H1 (cell line): ENCODE data around the gene BACE2.

Experiments
- CREB1 ChIP-seq: IDR thresholded peaks from 2 replicates; pipeline ENCODE4 v1.6.1; 2012; ENCODE audit warnings: inconsistent platforms
- CTCF ChIP-seq, 3 experiments: IDR thresholded peaks; 1 replicate in 2 of 3; 2 replicates in 1 of 3; pipeline versions ENCODE4 v1.5.1 to v1.6.1; 2011; ENCODE audit warnings: low read length in 3 of 3, mild to moderate bottlenecking in 3 of 3, inconsistent platforms in 2 of 3, low read depth in 1 of 3, moderate library complexity in 1 of 3; ENCODE audit not compliant: insufficient read depth in 1 of 3; ENCODE audit errors: control extremely low read depth in 1 of 3
- EGR1 ChIP-seq: IDR thresholded peaks from 2 replicates; pipeline ENCODE4 v1.6.1; 2011; ENCODE audit warnings: low read depth, low read length, borderline replicate concordance
- EP300 ChIP-seq, 2 experiments: IDR thresholded peaks; 1 replicate in 1 of 2; 2 replicates in 1 of 2; pipeline ENCODE4 v1.6.1; 2011 to 2012; ENCODE audit warnings: low read depth in 2 of 2, low read length in 2 of 2, mild to moderate bottlenecking in 2 of 2, borderline replicate concordance in 1 of 2, inconsistent platforms in 1 of 2, moderate library complexity in 1 of 2
- GTF2F1 ChIP-seq: IDR thresholded peaks from 2 replicates; pipeline ENCODE4 v1.6.1; 2012; ENCODE audit warnings: low read depth, low read length, improper control_type of control experiment, borderline replicate concordance
- JUND ChIP-seq: IDR thresholded peaks from 2 replicates; pipeline ENCODE4 v1.6.1; 2011; ENCODE audit warnings: mild to moderate bottlenecking, improper control_type of control experiment, low read length
- POLR2A ChIP-seq, 2 experiments: IDR thresholded peaks; 1 replicate in 1 of 2; 2 replicates in 1 of 2; pipeline ENCODE4 v1.6.1; 2011; ENCODE audit warnings: low read depth in 2 of 2, low read length in 2 of 2, mild to moderate bottlenecking in 2 of 2; ENCODE audit errors: control extremely low read depth in 1 of 2
- RAD21 ChIP-seq, 2 experiments: IDR thresholded peaks in 1 of 2; conservative IDR thresholded peaks in 1 of 2; 2 replicates each; pipeline ENCODE4 v1.6.1; 2011; ENCODE audit warnings: low read depth in 2 of 2, low read length in 2 of 2, improper control_type of control experiment in 1 of 2, inconsistent platforms in 1 of 2, mild to moderate bottlenecking in 1 of 2, moderate library complexity in 1 of 2
- SP4 ChIP-seq: IDR thresholded peaks from 2 replicates; pipeline ENCODE4 v1.6.1; 2012; ENCODE audit warnings: low read length, inconsistent platforms
- SRF ChIP-seq: IDR thresholded peaks from 2 replicates; pipeline ENCODE4 v1.6.1; 2011; ENCODE audit warnings: mild to moderate bottlenecking, low read depth, low read length, moderate library complexity
- TAF7 ChIP-seq: optimal IDR thresholded peaks from 2 replicates; pipeline ENCODE3; 2011; ENCODE audit warnings: low read depth, mild to moderate bottlenecking, inconsistent platforms, low read length, moderate library complexity, borderline replicate concordance
- USF2 ChIP-seq: IDR thresholded peaks from 2 replicates; pipeline ENCODE4 v1.6.1; 2011; ENCODE audit warnings: low read length, improper control_type of control experiment

DNA sequence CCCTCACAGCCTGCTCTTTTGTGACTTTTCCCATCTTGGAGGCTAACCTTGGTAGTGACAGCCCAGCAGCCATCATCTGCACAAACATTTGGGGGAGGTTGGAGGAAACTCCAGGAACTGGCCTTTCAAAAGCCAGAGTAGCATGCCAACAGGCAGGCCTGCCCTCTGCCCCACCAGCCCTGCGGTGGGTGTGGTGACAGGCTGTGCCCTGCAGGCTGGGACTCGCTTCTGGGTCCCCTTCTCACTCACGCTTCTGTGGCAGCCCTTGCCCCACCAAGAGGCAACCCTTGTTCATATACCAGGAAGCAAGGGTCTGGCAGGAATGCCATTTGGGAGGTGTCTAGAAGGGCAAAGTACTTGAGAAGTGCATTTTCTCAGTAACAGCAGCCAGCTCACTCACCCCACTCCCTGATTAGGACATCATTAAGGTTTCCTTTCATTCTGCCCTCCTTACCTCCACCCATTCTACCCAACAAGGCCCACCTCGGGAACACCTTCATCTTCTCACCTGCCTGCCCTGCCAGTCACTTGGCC lies 127.8 kb downstream of the BACE2 start:
- TF ChIP-seq POLR2A (IDR thresholded peaks at IDR 0.05; ENCODE audit: control extremely low read depth in 1 of 2, low read depth in 2 of 2, low read length in 2 of 2) = no peak
- no peak for TF ChIP-seq JUND
- no peak for TF ChIP-seq USF2
- TF ChIP-seq CTCF (IDR thresholded peaks at IDR 0.05; ENCODE audit: control extremely low read depth in 1 of 3, insufficient read depth in 1 of 3, low read depth in 1 of 3, low read length in 3 of 3) = no peak
- no peak for TF ChIP-seq GTF2F1
- no peak for TF ChIP-seq TAF7
- no peak for TF ChIP-seq RAD21 (IDR thresholded peaks at IDR 0.05 in 1 of 2, conservative IDR thresholded peaks at IDR 0.05 in 1 of 2; ENCODE audit: low read depth in 2 of 2, low read length in 2 of 2)
- no peak for TF ChIP-seq SP4
- TF ChIP-seq EP300 (IDR thresholded peaks at IDR 0.05; ENCODE audit: borderline replicate concordance in 1 of 2, low read depth in 2 of 2, low read length in 2 of 2) = no peak
- no peak for TF ChIP-seq EGR1
- TF ChIP-seq SRF = no peak
- TF ChIP-seq CREB1 = no peak
